HepG2 (cell line): ENCODE measurements around the gene PRKN. TPM values are rescaled to one million over a fixed set of nuclear protein-coding genes. Genes with fewer than 3 reads are reported as not detected.

ENCODE experiments used
- ATAC-seq: fragments of 200-7000 bp; cut with Tn5 transposase; 3 replicates; pipeline ENCODE4 v1.9.1; 2020; ENCODE audit warnings: mild to moderate bottlenecking, moderate library complexity
- BruUV-seq: library from RNA; stranded (reverse); fragments of 400-500 nt; replicated peaks from 2 replicates; lab custom pipeline; 2021; lab: Mats Ljungman, UMichigan
- CTCF ChIA-PET: fragments of 300-600 bp; formaldehyde crosslinking; extraction: SDS; loops from one replicate; lab custom pipeline; 2021; ENCODE audit warnings: low total read pairs, inconsistent platforms, low intra/inter-chr PET ratio; lab: Yijun Ruan, JAX
- POLR2A ChIA-PET: fragments of 350-600 bp; sonication (Branson Sonifier 250); formaldehyde crosslinking; loops from one replicate; lab custom pipeline; 2020; ENCODE audit warnings: antibody characterized with exemption, inconsistent platforms; lab: Yijun Ruan, JAX
- DNase-seq: peaks from one replicate; pipeline ENCODE4 v3.0.0-alpha.2; 2015; ENCODE audit warnings: low spot score
- FAIRE-seq: peaks from 3 replicates; lab custom pipeline; 2011; peaks lifted over from hg19 to GRCh38; lab: Jason Lieb, UNC
- H2AFZ ChIP-seq: one replicate; pipeline ENCODE4 v1.6.1; 2011; ENCODE audit warnings: low read length, inconsistent platforms
- H3K27ac ChIP-seq: fragments of 300-600 bp; 3 replicates; pipeline ENCODE4 v1.8.0; 2011; ENCODE audit warnings: mixed run types, mild to moderate bottlenecking, mixed read lengths, low read length, inconsistent platforms; ENCODE audit not compliant: insufficient read depth; ENCODE audit errors: extremely low read length
- H3K27me3 ChIP-seq, 2 experiments: fragments of 200-600 bp in 1 of 2; 2 replicates in 1 of 2; 3 replicates in 1 of 2; pipeline versions ENCODE4 v1.6.0 to v1.8.0; 2011; ENCODE audit warnings: low read length in 2 of 2, mild to moderate bottlenecking in 2 of 2, moderate library complexity in 2 of 2, inconsistent platforms in 1 of 2; ENCODE audit not compliant: insufficient read depth in 2 of 2, control insufficient read depth in 1 of 2
- H3K36me3 ChIP-seq, 2 experiments: fragments of 200-600 bp in 1 of 2; replicated peaks in 1 of 2; 2 replicates in 1 of 2; 3 replicates in 1 of 2; pipeline versions ENCODE4 v1.5.1 to v1.8.0; 2011; ENCODE audit warnings: low read length in 2 of 2, inconsistent platforms in 1 of 2; ENCODE audit not compliant: insufficient read depth in 2 of 2, control insufficient read depth in 1 of 2
- H3K4me1 ChIP-seq: 2 replicates; pipeline ENCODE4 v1.5.1; 2012; ENCODE audit warnings: low read length, inconsistent platforms; ENCODE audit not compliant: insufficient read depth
- H3K4me2 ChIP-seq: 2 replicates; pipeline ENCODE4 v1.6.0; 2011; ENCODE audit warnings: low read depth, low read length, inconsistent platforms
- H3K4me3 ChIP-seq, 3 experiments: fragments of 200-600 bp in 1 of 3; sonication (generic), shearing (Covaris generic) in 1 of 3; replicated peaks in 1 of 3; 2 replicates each; pipeline ENCODE4 v1.5.1; 2011 to 2016; ENCODE audit warnings: low read length in 3 of 3, inconsistent platforms in 2 of 3, low read depth in 2 of 3, mild to moderate bottlenecking in 2 of 3, control low read depth in 1 of 3, mixed read lengths in 1 of 3; ENCODE audit not compliant: insufficient read depth in 1 of 3
- H3K79me2 ChIP-seq: one replicate; pipeline ENCODE4 v1.6.1; 2011; ENCODE audit warnings: low read length, inconsistent platforms; ENCODE audit not compliant: insufficient read depth
- H3K9ac ChIP-seq: 2 replicates; pipeline ENCODE4 v1.6.0; 2011; ENCODE audit warnings: mild to moderate bottlenecking, low read depth, low read length, inconsistent platforms; ENCODE audit not compliant: insufficient read depth
- H3K9me3 ChIP-seq: 2 replicates; pipeline ENCODE4 v1.5.1; 2012; ENCODE audit warnings: mild to moderate bottlenecking, low read length
- H4K20me1 ChIP-seq: 2 replicates; pipeline ENCODE4 v1.6.0; 2011; ENCODE audit warnings: inconsistent platforms, mild to moderate bottlenecking, low read length, moderate library complexity; ENCODE audit not compliant: insufficient read depth
- AGO1 ChIP-seq: fragments of 200-400 bp; formaldehyde crosslinking; IDR thresholded peaks from 2 replicates; pipeline ENCODE4 v1.6.1; 2017; ENCODE audit warnings: mild to moderate bottlenecking, low read depth, low read length, moderate library complexity; ENCODE audit not compliant: poor library complexity, severe bottlenecking
- MLLT10 ChIP-seq: sonication (generic); formaldehyde crosslinking; IDR thresholded peaks from 2 replicates; pipeline ENCODE4 v1.4.0; 2020; ENCODE audit warnings: missing genetic modification reagents
- NR2C2 ChIP-seq: sonication (generic); formaldehyde crosslinking; IDR thresholded peaks from 2 replicates; pipeline ENCODE4 v1.4.0; 2020; ENCODE audit warnings: missing genetic modification reagents, mild to moderate bottlenecking, moderate library complexity, borderline replicate concordance
- REXO4 ChIP-seq: sonication (generic); formaldehyde crosslinking; IDR thresholded peaks from 2 replicates; pipeline ENCODE4 v1.8.0; 2022; ENCODE audit warnings: missing genetic modification reagents, mild to moderate bottlenecking, borderline replicate concordance
- ZIK1 ChIP-seq: sonication (generic); formaldehyde crosslinking; IDR thresholded peaks from 2 replicates; pipeline ENCODE4 v1.5.0; 2020; ENCODE audit warnings: mild to moderate bottlenecking, low read depth, missing genetic modification reagents, borderline replicate concordance
- ZNF143 ChIP-seq: sonication (generic); formaldehyde crosslinking; IDR thresholded peaks from 2 replicates; pipeline ENCODE4 v1.4.0; 2020; ENCODE audit warnings: missing genetic modification reagents
- ZNF17 ChIP-seq: sonication (generic); formaldehyde crosslinking; IDR thresholded peaks from 2 replicates; pipeline ENCODE4 v1.5.0; 2020; ENCODE audit warnings: mild to moderate bottlenecking, missing genetic modification reagents
- ZNF232 ChIP-seq: sonication (generic); formaldehyde crosslinking; IDR thresholded peaks from 2 replicates; pipeline ENCODE4 v1.4.0; 2020; ENCODE audit warnings: missing genetic modification reagents, borderline replicate concordance
- ZNF235 ChIP-seq: sonication (generic); formaldehyde crosslinking; IDR thresholded peaks from 2 replicates; pipeline ENCODE4 v1.8.1; 2023; ENCODE audit warnings: mild to moderate bottlenecking, missing genetic modification reagents, borderline replicate concordance
- ZNF331 ChIP-seq: sonication (generic); formaldehyde crosslinking; IDR thresholded peaks from 2 replicates; pipeline ENCODE4 v1.4.0; 2020; ENCODE audit warnings: missing genetic modification reagents
- ZNF747 ChIP-seq: sonication (generic); formaldehyde crosslinking; IDR thresholded peaks from 2 replicates; pipeline ENCODE4 v1.8.1; 2023; ENCODE audit warnings: missing genetic modification reagents, mild to moderate bottlenecking, borderline replicate concordance
- WGBS: methylation state at CpG from one replicate; pipeline ENCODE4 v1.1.6; 2017; ENCODE audit warnings: low lambda C conversion rate; 5-methylcytosine and 5-hydroxymethylcytosine counted together
- in situ Hi-C: cut with HindIII; loops from 2 replicates; pipeline ENCODE4 v1.10.0; 2017; ENCODE audit warnings: low pct_unique_long_range_greater_than_20kb; ENCODE audit not compliant: extremely low pct_ligation_motif_present
- intact Hi-C: fragments of 100-400 bp; cut with micrococcal nuclease; formaldehyde crosslinking; loops from one replicate; pipeline ENCODE4 v1.10.0; 2022; ENCODE audit not compliant: unreplicated experiment
- polyA plus RNA-seq, 8 experiments: library from polyadenylated mRNA; depleted of rRNA in 3 of 8; stranded (reverse) in 7 of 8; unstranded in 1 of 8; fragments of >200 nt; fragmentation: Illumina TruSeq in 4 of 8; extraction: Trizol in 4 of 8; gene quantifications; 2 replicates each; pipeline versions ENCODE4 v1.2.1 to v1.2.3, GENCODE V29; 2011 to 2016; ENCODE audit warnings: low read depth in 4 of 8, missing spikeins in 1 of 8, mixed read lengths in 1 of 8; ENCODE audit not compliant: insufficient read depth in 1 of 8
- total RNA-seq, 5 experiments: library from RNA; depleted of rRNA; stranded (reverse); fragments of >200 nt; fragmentation: Illumina TruSeq; extraction: Trizol; gene quantifications; 2 replicates each; pipeline ENCODE4 v1.2.3, GENCODE V29; 2016; ENCODE audit warnings: low read depth in 1 of 5
- TF ChIP-seq, protein P1 (sequence below): sonication (generic); formaldehyde crosslinking; IDR thresholded peaks from 2 replicates; pipeline ENCODE4 v1.8.0; 2022; ENCODE audit warnings: mild to moderate bottlenecking, missing genetic modification reagents, moderate library complexity
- TF ChIP-seq, protein P2 (sequence below): sonication (generic); formaldehyde crosslinking; conservative IDR thresholded peaks from 2 replicates; pipeline ENCODE4 v1.8.0; 2022; ENCODE audit warnings: mild to moderate bottlenecking, moderate library complexity, missing genetic modification reagents

PRKN gene
- total and polyA plus RNA-seq, 2 of the 13 experiments (the other 11 are each of a cell fraction or from before 2014, with no cell fraction given): 0.31 to 0.44 TPM

DNA sequence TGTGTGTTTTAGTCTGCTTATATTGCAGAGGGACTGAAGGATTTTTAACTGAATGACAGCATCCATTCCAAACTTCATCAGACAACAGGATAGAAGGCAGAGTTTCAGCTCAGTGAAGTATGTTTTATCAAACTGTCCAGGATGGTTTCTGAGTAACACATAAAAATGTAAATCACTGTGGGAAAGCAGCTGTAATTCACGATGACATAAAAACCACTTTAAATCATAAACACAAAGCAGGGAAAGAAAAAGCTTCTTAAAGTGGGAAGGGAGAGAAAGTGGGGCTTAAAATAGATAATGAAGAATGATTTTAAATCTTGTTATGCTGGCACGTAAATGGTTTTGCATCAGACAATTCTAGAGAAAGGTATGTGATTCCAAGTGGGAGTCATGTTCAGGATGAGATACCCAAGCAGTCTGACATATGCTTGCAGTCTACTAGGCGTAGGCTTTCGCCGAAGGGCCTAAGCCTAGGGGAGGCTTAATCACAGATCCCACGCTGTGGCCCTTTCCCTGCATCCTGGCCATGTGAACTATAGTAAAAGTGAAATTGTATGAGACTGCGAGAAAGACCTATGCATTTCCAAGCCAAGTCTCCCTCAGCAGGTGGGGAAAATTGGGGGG, 610.6 kb downstream of the PRKN start:
- H3K9me3 ChIP-seq: no peaks in the 10 kb centered on the region
- no peak for ATAC-seq
- intact Hi-C loops (no loop called here), in situ Hi-C loops (no loop called here)
- FAIRE-seq: no peak
- no peak overlapping the region for H3K9ac ChIP-seq
- CTCF ChIA-PET: no interaction called here
- H3K4me3 ChIP-seq: no peak overlapping the region
- no peak overlapping the region for H3K4me2 ChIP-seq
- no TSS peak for BruUV-seq
- DNase-seq: no peak
- H4K20me1 ChIP-seq: no peaks in the 10 kb centered on the region
- H3K79me2 ChIP-seq: no peaks in the 10 kb centered on the region
- POLR2A ChIA-PET: no interaction called here
- H3K4me1 ChIP-seq: no peaks in the 10 kb centered on the region
- H2AFZ ChIP-seq: no peak overlapping the region
- 47% methylated on average over 6 of the region's 7 CpGs for WGBS
- H3K36me3 ChIP-seq: no peaks in the 10 kb centered on the region
- no peaks in the 10 kb centered on the region for H3K27me3 ChIP-seq
- H3K27ac ChIP-seq: no peak overlapping the region
- TF ChIP-seq ZNF17 (CRISPR knock-in tag) (no peak), ZNF747 (CRISPR knock-in tag) (no peak), ZNF232 (CRISPR knock-in tag) (no peak), ZIK1 (CRISPR knock-in tag) (no peak), MLLT10 (CRISPR knock-in tag) (no peak), ZNF143 (CRISPR knock-in tag) (no peak), NR2C2 (CRISPR knock-in tag) (no peak), REXO4 (CRISPR knock-in tag) (no peak), ZNF331 (CRISPR knock-in tag) (no peak), AGO1 (no peak), ZNF235 (CRISPR knock-in tag) (no peak)
- TF ChIP-seq, protein P1, sequence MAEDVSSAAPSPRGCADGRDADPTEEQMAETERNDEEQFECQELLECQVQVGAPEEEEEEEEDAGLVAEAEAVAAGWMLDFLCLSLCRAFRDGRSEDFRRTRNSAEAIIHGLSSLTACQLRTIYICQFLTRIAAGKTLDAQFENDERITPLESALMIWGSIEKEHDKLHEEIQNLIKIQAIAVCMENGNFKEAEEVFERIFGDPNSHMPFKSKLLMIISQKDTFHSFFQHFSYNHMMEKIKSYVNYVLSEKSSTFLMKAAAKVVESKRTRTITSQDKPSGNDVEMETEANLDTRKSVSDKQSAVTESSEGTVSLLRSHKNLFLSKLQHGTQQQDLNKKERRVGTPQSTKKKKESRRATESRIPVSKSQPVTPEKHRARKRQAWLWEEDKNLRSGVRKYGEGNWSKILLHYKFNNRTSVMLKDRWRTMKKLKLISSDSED: no peak
- TF ChIP-seq, protein P2, sequence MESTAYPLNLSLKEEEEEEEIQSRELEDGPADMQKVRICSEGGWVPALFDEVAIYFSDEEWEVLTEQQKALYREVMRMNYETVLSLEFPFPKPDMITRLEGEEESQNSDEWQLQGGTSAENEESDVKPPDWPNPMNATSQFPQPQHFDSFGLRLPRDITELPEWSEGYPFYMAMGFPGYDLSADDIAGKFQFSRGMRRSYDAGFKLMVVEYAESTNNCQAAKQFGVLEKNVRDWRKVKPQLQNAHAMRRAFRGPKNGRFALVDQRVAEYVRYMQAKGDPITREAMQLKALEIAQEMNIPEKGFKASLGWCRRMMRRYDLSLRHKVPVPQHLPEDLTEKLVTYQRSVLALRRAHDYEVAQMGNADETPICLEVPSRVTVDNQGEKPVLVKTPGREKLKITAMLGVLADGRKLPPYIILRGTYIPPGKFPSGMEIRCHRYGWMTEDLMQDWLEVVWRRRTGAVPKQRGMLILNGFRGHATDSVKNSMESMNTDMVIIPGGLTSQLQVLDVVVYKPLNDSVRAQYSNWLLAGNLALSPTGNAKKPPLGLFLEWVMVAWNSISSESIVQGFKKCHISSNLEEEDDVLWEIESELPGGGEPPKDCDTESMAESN: no peak
